Ishikawa (cell line): Measurements from ENCODE around the gene IMPDH2.

Experiments used
- CEBPB ChIP-seq: IDR thresholded peaks from 2 replicates; pipeline ENCODE4 v1.6.1; 2012
- CREB1 ChIP-seq: IDR thresholded peaks from 2 replicates; pipeline ENCODE4 v1.6.1; 2012; ENCODE audit warnings: low read depth
- EGR1 ChIP-seq: IDR thresholded peaks from 2 replicates; pipeline ENCODE4 v1.6.1; 2012
- EP300 ChIP-seq: IDR thresholded peaks from 2 replicates; pipeline ENCODE4 v1.6.1; 2012; ENCODE audit warnings: borderline replicate concordance
- FOXM1 ChIP-seq: IDR thresholded peaks from 2 replicates; pipeline ENCODE4 v1.6.1; 2012; ENCODE audit warnings: low read depth, borderline replicate concordance
- MAX ChIP-seq: IDR thresholded peaks from 2 replicates; pipeline ENCODE4 v1.6.1; 2012
- NFIC ChIP-seq: IDR thresholded peaks from 2 replicates; pipeline ENCODE4 v1.6.1; 2012
- RAD21 ChIP-seq: IDR thresholded peaks from 2 replicates; pipeline ENCODE4 v1.6.1; 2012; ENCODE audit warnings: low read depth
- REST ChIP-seq: IDR thresholded peaks from 2 replicates; pipeline ENCODE4 v1.6.1; 2012; ENCODE audit warnings: low read depth, mild to moderate bottlenecking
- TAF1 ChIP-seq: IDR thresholded peaks from 2 replicates; pipeline ENCODE4 v1.6.1; 2012; ENCODE audit warnings: low read depth, mild to moderate bottlenecking

- TF ChIP-seq TAF1 (no peak), EP300 (0 out of 2 replicates have a peak, but pooled peaks have one; percentile 8), MAX (peak; percentile 70), REST (no peak), NFIC (no peak), FOXM1 (0 out of 2 replicates have a peak, but pooled peaks have one; percentile 17), CREB1 (peak; percentile 81), RAD21 (no peak), EGR1 (no peak), CEBPB (no peak)
Observed at GRCh38 chr3:49017971-49018706, 11.1 kb downstream of the IMPDH2 start, which contains the start of gene DALRD3.
